Esophagus squamous epithelium (tissue), 4 donors: ENCODE measurements around the gene BANP.

Source experiments
- POLR2A ChIP-seq, 4 donors: fragments of 450-650 bp; IDR thresholded peaks; one replicate each; pipeline ENCODE4 v1.6.1; 2017; ENCODE audit warnings: antibody characterized with exemption in 4 of 4, mild to moderate bottlenecking in 4 of 4, moderate library complexity in 3 of 4
- TF ChIP-seq, protein P1 (sequence below), 6 experiments: fragments of 450-650 bp in 4 of 6; fragments of 200-600 bp in 2 of 6; sonication (generic) in 2 of 6; IDR thresholded peaks; one replicate each; pipeline ENCODE4 v1.5.1; 2016 to 2019; ENCODE audit warnings: antibody characterized with exemption in 6 of 6, mild to moderate bottlenecking in 4 of 6, moderate library complexity in 4 of 6

DNA sequence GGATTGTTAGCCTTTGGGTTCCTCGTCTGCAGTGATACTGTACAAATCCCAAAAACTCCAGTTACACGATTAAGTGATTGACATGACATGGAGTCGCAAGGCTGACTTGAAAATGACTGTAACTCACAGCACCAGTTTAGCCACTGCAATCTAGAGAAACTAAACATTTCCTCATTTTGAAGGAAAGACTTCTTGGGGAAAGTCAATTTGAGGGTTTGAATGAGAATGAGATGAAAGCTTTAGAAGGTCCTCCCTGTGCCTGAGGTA is 4.8 kb downstream of the BANP start:
- no peak for TF ChIP-seq POLR2A (IDR thresholded peaks at IDR 0.05)
- TF ChIP-seq, protein P1, sequence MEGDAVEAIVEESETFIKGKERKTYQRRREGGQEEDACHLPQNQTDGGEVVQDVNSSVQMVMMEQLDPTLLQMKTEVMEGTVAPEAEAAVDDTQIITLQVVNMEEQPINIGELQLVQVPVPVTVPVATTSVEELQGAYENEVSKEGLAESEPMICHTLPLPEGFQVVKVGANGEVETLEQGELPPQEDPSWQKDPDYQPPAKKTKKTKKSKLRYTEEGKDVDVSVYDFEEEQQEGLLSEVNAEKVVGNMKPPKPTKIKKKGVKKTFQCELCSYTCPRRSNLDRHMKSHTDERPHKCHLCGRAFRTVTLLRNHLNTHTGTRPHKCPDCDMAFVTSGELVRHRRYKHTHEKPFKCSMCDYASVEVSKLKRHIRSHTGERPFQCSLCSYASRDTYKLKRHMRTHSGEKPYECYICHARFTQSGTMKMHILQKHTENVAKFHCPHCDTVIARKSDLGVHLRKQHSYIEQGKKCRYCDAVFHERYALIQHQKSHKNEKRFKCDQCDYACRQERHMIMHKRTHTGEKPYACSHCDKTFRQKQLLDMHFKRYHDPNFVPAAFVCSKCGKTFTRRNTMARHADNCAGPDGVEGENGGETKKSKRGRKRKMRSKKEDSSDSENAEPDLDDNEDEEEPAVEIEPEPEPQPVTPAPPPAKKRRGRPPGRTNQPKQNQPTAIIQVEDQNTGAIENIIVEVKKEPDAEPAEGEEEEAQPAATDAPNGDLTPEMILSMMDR (IDR thresholded peaks at IDR 0.05), result no peak
